Activated CD4-positive, alpha-beta T cell treated with anti-CD3 and anti-CD28 coated beads, Interleukin-2, amount 50 U/mL, for 48 hours (primary cell): ENCODE data around the gene DOCK10.

Experiments used
- DNase-seq, 2 experiments: peaks; one replicate each; pipeline ENCODE4 v3.0.0-alpha.2; 2020

The DOCK10 gene

GRCh38 chr2:224816816-224817215 is 225.5 kb downstream of the DOCK10 start:
- no peak for DNase-seq

- DNase-seq, result no peak
Measured at GRCh38 chr2:224813578-224813977, 228.7 kb downstream of the DOCK10 start.

- DNase-seq, result no peak
Measured at GRCh38 chr2:224807153-224807964, 234.9 kb downstream of the DOCK10 start.

GRCh38 chr2:224803930-224804329 is 238.3 kb downstream of the DOCK10 start:
- DNase-seq, result no peak

GRCh38 chr2:224802407-224802806 is 239.9 kb downstream of the DOCK10 start:
- DNase-seq, result no peak

GRCh38 chr2:224801360-224801759 is 240.9 kb downstream of the DOCK10 start:
- DNase-seq, result no peak

GRCh38 chr2:224799691-224800090 is 242.6 kb downstream of the DOCK10 start:
- no peak for DNase-seq

- DNase-seq, result no peak
Measured at GRCh38 chr2:224798180-224798579, 244.1 kb downstream of the DOCK10 start.

- no peak for DNase-seq
Measured at GRCh38 chr2:224796695-224797305, 245.5 kb downstream of the DOCK10 start.

- no peak for DNase-seq
Measured at GRCh38 chr2:224793946-224794345, 248.3 kb downstream of the DOCK10 start.

GRCh38 chr2:224786848-224787247 is 255.4 kb downstream of the DOCK10 start:
- peak in 1 of 2 experiments; percentile 14 for DNase-seq

GRCh38 chr2:224781400-224781799 is 260.9 kb downstream of the DOCK10 start:
- DNase-seq, result no peak

- no peak for DNase-seq
Measured at GRCh38 chr2:224780823-224781222, 261.4 kb downstream of the DOCK10 start.

GRCh38 chr2:224780106-224780505 is 262.2 kb downstream of the DOCK10 start:
- DNase-seq, result no peak

GRCh38 chr2:224778474-224778877 is 263.8 kb downstream of the DOCK10 start:
- peak; percentile 55 to 71 for DNase-seq

GRCh38 chr2:224777559-224777930 is 264.7 kb downstream of the DOCK10 start:
- DNase-seq, result no peak

- DNase-seq, result no peak
Measured at GRCh38 chr2:224776795-224777558, 265.3 kb downstream of the DOCK10 start.

GRCh38 chr2:224775647-224776046 is 266.6 kb downstream of the DOCK10 start:
- DNase-seq, result no peak

- DNase-seq, result no peak
Measured at GRCh38 chr2:224774735-224775134, 267.5 kb downstream of the DOCK10 start.

- DNase-seq, result no peak
Measured at GRCh38 chr2:224772494-224772893, 269.8 kb downstream of the DOCK10 start.

- DNase-seq, result no peak
Measured at GRCh38 chr2:224769489-224769888, 272.8 kb downstream of the DOCK10 start.

- DNase-seq, result no peak
Measured at GRCh38 chr2:224764565-224765236, 277.6 kb downstream of the DOCK10 start.

GRCh38 chr2:224757934-224758548 is 284.2 kb downstream of the DOCK10 start:
- no peak for DNase-seq
